K562 (cell line): ENCODE data around the gene CD37. TPM values are rescaled to one million over a fixed set of nuclear protein-coding genes. Genes with fewer than 3 reads are reported as not detected.

ENCODE experiments used
- ATAC-seq: fragments of 200-7000 bp; cut with Tn5 transposase; 3 replicates; pipeline ENCODE4 v1.9.1; 2020; ENCODE audit warnings: moderate library complexity
- BruUV-seq: library from RNA; stranded (reverse); fragments of 400-500 nt; replicated peaks from 2 replicates; lab custom pipeline; 2021; lab: Mats Ljungman, UMichigan
- CTCF ChIA-PET: fragments of 300-600 bp; formaldehyde crosslinking; extraction: SDS; loops from one replicate; lab custom pipeline; 2021; ENCODE audit warnings: low intra/inter-chr PET ratio; lab: Yijun Ruan, JAX
- POLR2A ChIA-PET: fragments of 300-600, 350-650 bp; sonication (Branson Sonifier 250); formaldehyde crosslinking; extraction: SDS; loops from one replicate; lab custom pipeline; 2021; ENCODE audit warnings: antibody characterized with exemption, inconsistent platforms; lab: Yijun Ruan, JAX
- DNase-seq, 4 experiments: peaks; one replicate each; pipeline versions ENCODE4 v3.0.0 to v3.0.0-alpha.2; 2011 to 2018; ENCODE audit warnings: low spot score in 3 of 4, mixed read lengths in 3 of 4; ENCODE audit errors: extremely low read depth in 1 of 4
- FAIRE-seq: peaks from 2 replicates; lab custom pipeline; 2011; peaks lifted over from hg19 to GRCh38; lab: Jason Lieb, UNC
- H2AFZ ChIP-seq: 2 replicates; pipeline ENCODE4 v1.6.0; 2011; ENCODE audit warnings: low read depth, low read length, control low read depth, inconsistent platforms
- H3K27ac ChIP-seq: fragments of 200-600 bp; 3 replicates; pipeline ENCODE4 v1.8.0; 2011; ENCODE audit warnings: low read depth, mild to moderate bottlenecking, control low read depth, inconsistent platforms, low read length, moderate library complexity, mixed read lengths; ENCODE audit errors: extremely low read depth
- H3K27me3 ChIP-seq, 2 experiments: fragments of 300-600 bp in 1 of 2; 2 replicates in 1 of 2; 3 replicates in 1 of 2; pipeline versions ENCODE4 v1.6.0 to v1.8.0; 2011; ENCODE audit warnings: inconsistent platforms in 2 of 2, low read length in 2 of 2, mild to moderate bottlenecking in 1 of 2, mixed read lengths in 1 of 2, moderate library complexity in 1 of 2; ENCODE audit not compliant: control insufficient read depth in 2 of 2, insufficient read depth in 2 of 2
- H3K36me3 ChIP-seq: fragments of 300-600 bp; 3 replicates; pipeline ENCODE4 v1.8.0; 2011; ENCODE audit warnings: mild to moderate bottlenecking, low read length, inconsistent platforms; ENCODE audit not compliant: control insufficient read depth, insufficient read depth
- H3K4me1 ChIP-seq, 2 experiments: fragments of 200-600 bp in 1 of 2; replicated peaks in 1 of 2; 2 replicates in 1 of 2; 3 replicates in 1 of 2; pipeline versions ENCODE4 v1.5.1 to v1.8.0; 2011; ENCODE audit warnings: inconsistent platforms in 2 of 2, low read length in 2 of 2, mild to moderate bottlenecking in 1 of 2, mixed read lengths in 1 of 2, moderate library complexity in 1 of 2; ENCODE audit not compliant: control insufficient read depth in 2 of 2, insufficient read depth in 2 of 2
- H3K4me2 ChIP-seq: 2 replicates; pipeline ENCODE4 v1.6.1; 2011; ENCODE audit warnings: low read length, control low read depth, inconsistent platforms, mixed read lengths; ENCODE audit not compliant: insufficient read depth
- H3K4me3 ChIP-seq: fragments of 200-600 bp; sonication (generic), shearing (Covaris generic); 2 replicates; pipeline ENCODE4 v1.5.1; 2016; ENCODE audit warnings: control low read depth, inconsistent platforms
- H3K79me2 ChIP-seq: fragments of 200-600 bp; 3 replicates; pipeline ENCODE4 v1.8.0; 2011; ENCODE audit warnings: low read length, inconsistent platforms; ENCODE audit not compliant: control insufficient read depth, insufficient read depth
- H3K9ac ChIP-seq, 2 experiments: 2 replicates each; pipeline versions ENCODE4 v1.6.0 to v1.6.1; 2011; ENCODE audit warnings: low read depth in 2 of 2, low read length in 2 of 2, control low read depth in 1 of 2, inconsistent platforms in 1 of 2, mild to moderate bottlenecking in 1 of 2, mixed read lengths in 1 of 2; ENCODE audit not compliant: insufficient read depth in 1 of 2
- H3K9me1 ChIP-seq: one replicate; pipeline ENCODE4 v1.6.0; 2011; ENCODE audit warnings: inconsistent platforms, mild to moderate bottlenecking, low read length, moderate library complexity; ENCODE audit not compliant: control insufficient read depth, insufficient read depth
- H3K9me3 ChIP-seq: replicated peaks from 2 replicates; pipeline ENCODE4 v1.5.1; 2011; ENCODE audit warnings: low read depth, low read length, inconsistent platforms; ENCODE audit not compliant: control insufficient read depth, insufficient read depth
- H4K20me1 ChIP-seq: replicated peaks from 2 replicates; pipeline ENCODE4 v1.6.1; 2011; ENCODE audit warnings: low read length, inconsistent platforms, mixed read lengths; ENCODE audit not compliant: control insufficient read depth, insufficient read depth
- ARID1B ChIP-seq: fragments of 450-650 bp; IDR thresholded peaks from 2 replicates; pipeline ENCODE4 v1.6.1; 2016; ENCODE audit warnings: antibody characterized with exemption, mild to moderate bottlenecking, inconsistent platforms
- BDP1 ChIP-seq: IDR thresholded peaks from 3 replicates; pipeline ENCODE4 v1.6.1; 2011; ENCODE audit not compliant: insufficient read length, insufficient read depth
- BHLHE40 ChIP-seq: IDR thresholded peaks from 2 replicates; pipeline ENCODE4 v1.6.1; 2011; ENCODE audit warnings: low read length, improper control_type of control experiment
- C11orf30 ChIP-seq: fragments of 450-650 bp; IDR thresholded peaks from 2 replicates; pipeline ENCODE4 v1.6.1; 2016; ENCODE audit warnings: low read depth, mild to moderate bottlenecking
- CEBPB ChIP-seq: fragments of 450-650 bp; IDR thresholded peaks from 2 replicates; pipeline ENCODE4 v1.6.1; 2016; ENCODE audit warnings: missing genetic modification characterization, missing compliant biosample characterization
- CHD1 ChIP-seq: fragments of 200-600 bp; sonication (generic); IDR thresholded peaks from one replicate; pipeline ENCODE4 v1.6.1; 2012; ENCODE audit warnings: mild to moderate bottlenecking, moderate library complexity, low read length, inconsistent platforms
- CHD4 ChIP-seq: fragments of 200-600 bp; sonication (generic); IDR thresholded peaks from 3 replicates; pipeline ENCODE4 v1.6.1; 2012; ENCODE audit warnings: low read depth, mild to moderate bottlenecking, mixed read lengths, low read length, inconsistent platforms; ENCODE audit not compliant: insufficient read depth, insufficient replicate concordance, poor library complexity, severe bottlenecking
- MYNN ChIP-seq, 2 experiments: sonication (generic); formaldehyde crosslinking in 1 of 2; IDR thresholded peaks; 2 replicates each; pipeline versions ENCODE4 v1.5.0 to v1.6.1; 2016 to 2020; ENCODE audit warnings: antibody characterized with exemption in 1 of 2, missing genetic modification reagents in 1 of 2
- NBN ChIP-seq: fragments of 450-650 bp; IDR thresholded peaks from 2 replicates; pipeline ENCODE4 v1.6.1; 2016; ENCODE audit warnings: low read depth, mild to moderate bottlenecking
- PHF20 ChIP-seq: fragments of 450-650 bp; IDR thresholded peaks from 2 replicates; pipeline ENCODE4 v1.6.1; 2018; ENCODE audit not compliant: partially characterized antibody
- TBL1XR1 ChIP-seq, 2 experiments: IDR thresholded peaks; 2 replicates each; pipeline ENCODE4 v1.6.1; 2012; ENCODE audit warnings: improper control_type of control experiment in 2 of 2, low read length in 2 of 2, mild to moderate bottlenecking in 1 of 2
- ZBED1 ChIP-seq: IDR thresholded peaks from 2 replicates; pipeline ENCODE4 v1.6.1; 2014
- ZC3H4 ChIP-seq: sonication (generic); formaldehyde crosslinking; IDR thresholded peaks from 2 replicates; pipeline ENCODE4 v1.9.0; 2021; ENCODE audit warnings: missing genetic modification reagents, borderline replicate concordance
- ZKSCAN1 ChIP-seq: fragments of 150-350 bp; IDR thresholded peaks from 2 replicates; pipeline ENCODE4 v1.6.1; 2016; ENCODE audit warnings: low read depth, low read length
- ZNF263 ChIP-seq: sonication (generic); formaldehyde crosslinking; IDR thresholded peaks from 2 replicates; pipeline ENCODE4 v1.8.0; 2022; ENCODE audit warnings: mild to moderate bottlenecking, missing genetic modification reagents, borderline replicate concordance
- WGBS: fragments of 100-300 bp; shearing (Covaris generic); methylation state at CpG from one replicate; pipeline ENCODE4 v1.1.6; 2016; ENCODE audit warnings: low coverage, mixed read lengths; ENCODE audit not compliant: insufficient coverage; ENCODE audit errors: missing lambda C conversion rate; 5-methylcytosine and 5-hydroxymethylcytosine counted together
- in situ Hi-C: fragments of 300-500 bp; cut with MboI; formaldehyde crosslinking; loops from 4 replicates; pipeline ENCODE4 v1.15.0; 2018; ENCODE audit warnings: inconsistent platforms, mixed read lengths
- intact Hi-C: fragments of 100-400 bp; cut with micrococcal nuclease; formaldehyde crosslinking; loops from 2 replicates; pipeline ENCODE4 v1.14.2; 2022
- polyA plus RNA-seq, 8 experiments: library from polyadenylated mRNA; depleted of rRNA in 4 of 8; stranded (reverse) in 5 of 8; unstranded in 3 of 8; fragments of >200 nt; fragmentation: Nextera tagmentation in 2 of 8; fragmentation: Illumina TruSeq in 1 of 8; extraction: Ambion mirVana in 2 of 8; extraction: Trizol in 1 of 8; gene quantifications; 2 replicates each; pipeline versions ENCODE4 v1.2.1 to v1.2.3, GENCODE V29; 2011 to 2014; ENCODE audit warnings: inconsistent platforms in 1 of 8, missing spikeins in 1 of 8
- total RNA-seq, 7 experiments: library from RNA; depleted of rRNA in 6 of 7; stranded (reverse); fragments of >200 nt in 6 of 7; fragmentation: Illumina TruSeq in 2 of 7; extraction: Trizol in 2 of 7; gene quantifications; 2 replicates each; pipeline versions ENCODE4 v1.2.1 to v1.2.3, GENCODE V29; 2011 to 2021; ENCODE audit warnings: low replicate concordance in 1 of 7

The CD37 gene
- total and polyA plus RNA-seq, 9 of the 15 experiments (the other 6 are each of a cell fraction or from before 2014, with no cell fraction given): 2.5 to 19.0 (median 7.4) TPM

- Histone ChIP-seq H3K4me3 (no peak overlapping the region), H3K4me1 (no peaks in the 10 kb centered on the region), H3K9me3 (no peaks in the 10 kb centered on the region; the same call in 1 of the 2 replicates), H4K20me1 (no peaks in the 10 kb centered on the region), H3K36me3 (no peaks in the 10 kb centered on the region), H3K27ac (no peak overlapping the region), H3K79me2 (no peaks in the 10 kb centered on the region), H3K9ac (no peak overlapping the region), H2AFZ (no peak overlapping the region), H3K9me1 (no peaks in the 10 kb centered on the region), H3K27me3 (no peaks in the 10 kb centered on the region), H3K4me2 (no peak overlapping the region)
- DNase-seq (no peak), ATAC-seq (no peak), FAIRE-seq (no peak)
- no TSS peak for BruUV-seq
- CTCF ChIA-PET: no interaction called here
- TF ChIP-seq MYNN (IDR thresholded peaks at IDR 0.05) (no peak), MYNN (CRISPR knock-in tag; IDR thresholded peaks at IDR 0.05) (no peak), ARID1B (no peak), ZNF263 (CRISPR knock-in tag) (no peak), BHLHE40 (no peak), C11orf30 (no peak)
- 0% methylated on average over 1 of the region's 1 CpG for WGBS
- intact Hi-C loops: no loop called here
- POLR2A ChIA-PET: no interaction called here
- in situ Hi-C loops: no loop called here
Observed at GRCh38 chr19:49315111-49315510, 20.1 kb upstream of the CD37 start.

GRCh38 chr19:49316284-49316683 is 18.9 kb upstream of the CD37 start:
- Histone ChIP-seq H2AFZ (no peak overlapping the region), H3K4me3 (no peak overlapping the region), H3K9me3 (no peaks in the 10 kb centered on the region; the same call in 1 of the 2 replicates), H3K79me2 (no peaks in the 10 kb centered on the region), H3K36me3 (no peaks in the 10 kb centered on the region), H4K20me1 (no peaks in the 10 kb centered on the region), H3K9me1 (no peaks in the 10 kb centered on the region), H3K9ac (no peak overlapping the region), H3K4me1 (no peaks in the 10 kb centered on the region), H3K4me2 (no peak overlapping the region), H3K27me3 (no peaks in the 10 kb centered on the region), H3K27ac (no peak overlapping the region)
- BruUV-seq: no TSS peak
- in situ Hi-C loops: no loop called here
- ChIA-PET POLR2A (no interaction called here), CTCF (no interaction called here)
- TF ChIP-seq CHD4 (no peak), ZC3H4 (CRISPR knock-in tag) (no peak), NBN (no peak), ZKSCAN1 (no peak), PHF20 (no peak), TBL1XR1 (IDR thresholded peaks at IDR 0.05; ENCODE audit: low read length in 2 of 2) (no peak), ZBED1 (no peak), CHD1 (no peak), BDP1 (no peak), CEBPB (tag) (no peak)
- no peak for ATAC-seq
- no peak for FAIRE-seq
- intact Hi-C loops: no loop called here
- DNase-seq: no peak
